H1 (cell line): ENCODE measurements around the gene MEGF9. TPM values are rescaled to one million over a fixed set of nuclear protein-coding genes. Genes with fewer than 3 reads are reported as not detected.

ENCODE experiments used
- CTCF ChIA-PET: fragments of 300-600 bp; sonication (Branson Sonifier 250); formaldehyde crosslinking; loops from one replicate; lab custom pipeline; 2021; ENCODE audit not compliant: partially characterized antibody; lab: Charles Lee
- POLR2A ChIA-PET: fragments of 300-600 bp; sonication (Branson Sonifier 250); formaldehyde crosslinking; loops from one replicate; lab custom pipeline; 2021; ENCODE audit warnings: inconsistent platforms; ENCODE audit not compliant: partially characterized antibody; lab: Charles Lee
- DNase-seq, 2 experiments: peaks; one replicate each; pipeline versions ENCODE4 v3.0.0 to v3.0.0-alpha.2; 2010 to 2022; ENCODE audit warnings: low spot score in 2 of 2, low read depth in 1 of 2, mixed read lengths in 1 of 2
- FAIRE-seq: peaks from 2 replicates; lab custom pipeline; 2011; peaks lifted over from hg19 to GRCh38; lab: Jason Lieb, UNC
- H2AFZ ChIP-seq: 2 replicates; pipeline ENCODE4 v1.8.1; 2012; ENCODE audit warnings: low read length, inconsistent platforms
- H2AK5ac ChIP-seq: 2 replicates; pipeline ENCODE4 v1.6.1; 2013; ENCODE audit warnings: low read depth, low read length
- H2BK120ac ChIP-seq: replicated peaks from 2 replicates; pipeline ENCODE3; 2013; ENCODE audit warnings: low read depth, low read length, inconsistent platforms
- H2BK12ac ChIP-seq: 2 replicates; pipeline ENCODE4 v1.6.1; 2013; ENCODE audit warnings: low read depth, low read length
- H2BK15ac ChIP-seq: 2 replicates; pipeline ENCODE4 v1.6.1; 2013; ENCODE audit warnings: low read length
- H2BK20ac ChIP-seq: 2 replicates; pipeline ENCODE4 v1.6.1; 2013; ENCODE audit warnings: low read length
- H2BK5ac ChIP-seq: 2 replicates; pipeline ENCODE4 v1.6.1; 2013; ENCODE audit warnings: low read depth, low read length
- H3K14ac ChIP-seq: 2 replicates; pipeline ENCODE4 v1.6.1; 2013; ENCODE audit warnings: inconsistent platforms; ENCODE audit not compliant: insufficient read length
- H3K18ac ChIP-seq: 2 replicates; pipeline ENCODE4 v1.6.1; 2013; ENCODE audit warnings: low read length; ENCODE audit errors: extremely low read depth
- H3K23ac ChIP-seq: 2 replicates; pipeline ENCODE4 v1.6.1; 2013; ENCODE audit warnings: inconsistent platforms; ENCODE audit not compliant: insufficient read length
- H3K23me2 ChIP-seq: 2 replicates; pipeline ENCODE4 v1.6.1; 2013; ENCODE audit warnings: low read depth, low read length
- H3K27ac ChIP-seq: 2 replicates; pipeline ENCODE4 v1.6.1; 2011; ENCODE audit warnings: low read depth, low read length, inconsistent platforms
- H3K27me3 ChIP-seq, 4 experiments: replicated peaks in 1 of 4; 1 replicate in 1 of 4; 2 replicates in 3 of 4; pipeline versions ENCODE4 v1.6.1 to v1.8.1; 2011 to 2013; ENCODE audit warnings: low read length in 3 of 4, mild to moderate bottlenecking in 3 of 4, inconsistent platforms in 2 of 4, mixed read lengths in 2 of 4, moderate library complexity in 1 of 4; ENCODE audit not compliant: control insufficient read depth in 3 of 4, insufficient read depth in 3 of 4; ENCODE audit errors: extremely low read depth in 1 of 4
- H3K36me3 ChIP-seq, 4 experiments: 2 replicates each; pipeline versions ENCODE4 v1.6.1 to v1.8.1; 2011 to 2013; ENCODE audit warnings: mild to moderate bottlenecking in 4 of 4, low read length in 3 of 4, moderate library complexity in 2 of 4, control low read depth in 1 of 4, inconsistent platforms in 1 of 4; ENCODE audit not compliant: insufficient read depth in 4 of 4, control insufficient read depth in 2 of 4
- H3K4ac ChIP-seq: replicated peaks from 2 replicates; pipeline ENCODE3; 2013; ENCODE audit warnings: low read length, low read depth, mixed read lengths, inconsistent platforms; ENCODE audit not compliant: insufficient read length
- H3K4me1 ChIP-seq, 4 experiments: replicated peaks in 1 of 4; 1 replicate in 1 of 4; 2 replicates in 3 of 4; pipeline versions ENCODE4 v1.6.1 to v1.8.1; 2011 to 2013; ENCODE audit warnings: low read length in 3 of 4, inconsistent platforms in 2 of 4, mixed read lengths in 1 of 4; ENCODE audit not compliant: insufficient read depth in 4 of 4, control insufficient read depth in 3 of 4
- H3K4me2 ChIP-seq, 2 experiments: 2 replicates each; pipeline versions ENCODE4 v1.6.1 to v1.8.1; 2011 to 2013; ENCODE audit warnings: low read depth in 2 of 2, low read length in 2 of 2, control low read depth in 1 of 2, inconsistent platforms in 1 of 2, mild to moderate bottlenecking in 1 of 2; ENCODE audit not compliant: insufficient read depth in 1 of 2
- H3K4me3 ChIP-seq, 4 experiments: fragments of 200-600, 300-600 bp in 1 of 4; sonication (generic), shearing (Covaris generic), sonication (Bioruptor Twin) in 1 of 4; 2 replicates each; pipeline versions ENCODE4 v1.5.1 to v1.8.1; 2011 to 2016; ENCODE audit warnings: low read length in 4 of 4, low read depth in 3 of 4, control low read depth in 2 of 4, inconsistent platforms in 2 of 4, mild to moderate bottlenecking in 2 of 4, mixed read lengths in 1 of 4, moderate library complexity in 1 of 4; ENCODE audit not compliant: insufficient read depth in 2 of 4; ENCODE audit errors: extremely low read depth in 1 of 4
- H3K56ac ChIP-seq: replicated peaks from 2 replicates; pipeline ENCODE3; 2013; ENCODE audit warnings: low read depth, mild to moderate bottlenecking, mixed read lengths, low read length, inconsistent platforms; ENCODE audit not compliant: insufficient read length
- H3K79me1 ChIP-seq: 2 replicates; pipeline ENCODE4 v1.6.1; 2013; ENCODE audit warnings: low read depth, low read length, control low read depth
- H3K79me2 ChIP-seq, 2 experiments: 2 replicates each; pipeline versions ENCODE4 v1.6.1 to v1.8.1; 2012 to 2013; ENCODE audit warnings: low read length in 2 of 2, mild to moderate bottlenecking in 2 of 2, inconsistent platforms in 1 of 2; ENCODE audit not compliant: insufficient read depth in 2 of 2, control insufficient read depth in 1 of 2
- H3K9ac ChIP-seq, 4 experiments: replicated peaks in 1 of 4; 1 replicate in 1 of 4; 2 replicates in 3 of 4; pipeline versions ENCODE4 v1.6.1 to v1.8.1; 2011 to 2013; ENCODE audit warnings: low read depth in 3 of 4, low read length in 3 of 4, control low read depth in 2 of 4, mild to moderate bottlenecking in 2 of 4, moderate library complexity in 2 of 4, inconsistent platforms in 1 of 4; ENCODE audit errors: extremely low read depth in 1 of 4
- H3K9me3 ChIP-seq, 2 experiments: 2 replicates each; pipeline versions ENCODE4 v1.6.1 to v1.8.1; 2012 to 2013; ENCODE audit warnings: mild to moderate bottlenecking in 2 of 2, moderate library complexity in 2 of 2, control low read depth in 1 of 2, inconsistent platforms in 1 of 2, low read depth in 1 of 2, low read length in 1 of 2, mixed read lengths in 1 of 2; ENCODE audit not compliant: insufficient read depth in 2 of 2
- H4K20me1 ChIP-seq, 2 experiments: replicated peaks in 1 of 2; 2 replicates each; pipeline versions ENCODE3 to v1.8.1; 2011 to 2013; ENCODE audit warnings: inconsistent platforms in 2 of 2, low read length in 2 of 2, mild to moderate bottlenecking in 1 of 2; ENCODE audit not compliant: insufficient read depth in 2 of 2, control insufficient read depth in 1 of 2
- H4K5ac ChIP-seq: 2 replicates; pipeline ENCODE4 v1.6.1; 2013; ENCODE audit warnings: low read length, low read depth, mixed read lengths, inconsistent platforms; ENCODE audit not compliant: insufficient read length
- H4K8ac ChIP-seq: 2 replicates; pipeline ENCODE4 v1.8.0; 2013; ENCODE audit warnings: mild to moderate bottlenecking, moderate library complexity, low read length, inconsistent platforms; ENCODE audit not compliant: insufficient read depth; ENCODE audit errors: extremely low read depth
- H4K91ac ChIP-seq: replicated peaks from 2 replicates; pipeline ENCODE3; 2013; ENCODE audit warnings: low read length, mixed read lengths, inconsistent platforms; ENCODE audit not compliant: insufficient read length
- ASH2L ChIP-seq: fragments of 200-600, 300-600 bp; sonication (generic); IDR thresholded peaks from one replicate; pipeline ENCODE4 v1.7.1; 2017; ENCODE audit warnings: low read length
- BCL11A ChIP-seq, 2 experiments: IDR thresholded peaks; one replicate each; pipeline ENCODE4 v1.6.1; 2011; ENCODE audit warnings: low read depth in 2 of 2, low read length in 2 of 2, mild to moderate bottlenecking in 2 of 2
- BRCA1 ChIP-seq: IDR thresholded peaks from 2 replicates; pipeline ENCODE4 v1.6.1; 2012; ENCODE audit warnings: low read depth, low read length, improper control_type of control experiment
- E2F6 ChIP-seq: IDR thresholded peaks from 2 replicates; pipeline ENCODE4 v1.6.1; 2012; ENCODE audit warnings: inconsistent platforms
- EGR1 ChIP-seq: IDR thresholded peaks from 2 replicates; pipeline ENCODE4 v1.6.1; 2011; ENCODE audit warnings: low read depth, low read length, borderline replicate concordance
- EZH2 ChIP-seq: fragments of 200-600 bp; sonication (generic); IDR thresholded peaks from 2 replicates; pipeline ENCODE4 v1.7.1; 2012; ENCODE audit warnings: low read depth, mild to moderate bottlenecking, moderate library complexity, low read length, inconsistent platforms; ENCODE audit not compliant: severe bottlenecking
- HDAC2 ChIP-seq, 2 experiments: fragments of 300-600 bp in 1 of 2; sonication (generic) in 1 of 2; IDR thresholded peaks; 2 replicates each; pipeline ENCODE4 v1.6.1; 2011 to 2012; ENCODE audit warnings: low read depth in 2 of 2, low read length in 2 of 2, mild to moderate bottlenecking in 2 of 2, moderate library complexity in 2 of 2, borderline replicate concordance in 1 of 2, inconsistent platforms in 1 of 2
- JUND ChIP-seq: IDR thresholded peaks from 2 replicates; pipeline ENCODE4 v1.6.1; 2011; ENCODE audit warnings: mild to moderate bottlenecking, improper control_type of control experiment, low read length
- KDM1A ChIP-seq: fragments of 200-600, 300-600 bp; sonication (generic); IDR thresholded peaks from 2 replicates; pipeline ENCODE4 v1.7.1; 2016; ENCODE audit warnings: mild to moderate bottlenecking, low read length, borderline replicate concordance
- KDM5A ChIP-seq: fragments of 200-600 bp; IDR thresholded peaks from 2 replicates; pipeline ENCODE4 v1.7.1; 2012; ENCODE audit warnings: mild to moderate bottlenecking, low read length, inconsistent platforms, mixed read lengths
- POLR2A ChIP-seq, 2 experiments: IDR thresholded peaks; 1 replicate in 1 of 2; 2 replicates in 1 of 2; pipeline ENCODE4 v1.6.1; 2011; ENCODE audit warnings: low read depth in 2 of 2, low read length in 2 of 2, mild to moderate bottlenecking in 2 of 2; ENCODE audit errors: control extremely low read depth in 1 of 2
- SAP30 ChIP-seq: fragments of 300-600 bp; sonication (generic); IDR thresholded peaks from 2 replicates; pipeline ENCODE4 v1.7.1; 2012; ENCODE audit warnings: low read length, moderate library complexity, mild to moderate bottlenecking, inconsistent platforms; ENCODE audit not compliant: insufficient read depth, insufficient replicate concordance
- SP4 ChIP-seq: IDR thresholded peaks from 2 replicates; pipeline ENCODE4 v1.6.1; 2012; ENCODE audit warnings: low read length, inconsistent platforms
- SRF ChIP-seq: IDR thresholded peaks from 2 replicates; pipeline ENCODE4 v1.6.1; 2011; ENCODE audit warnings: mild to moderate bottlenecking, low read depth, low read length, moderate library complexity
- TBP ChIP-seq: IDR thresholded peaks from 2 replicates; pipeline ENCODE4 v1.6.1; 2011; ENCODE audit warnings: low read depth, low read length, improper control_type of control experiment
- WGBS, 2 experiments: shearing (Covaris generic) in 1 of 2; methylation state at CpG; one replicate each; pipeline versions ENCODE4 v1.1.6 to v1.1.7; 2013 to 2015; ENCODE audit warnings: low lambda C conversion rate in 2 of 2, mixed read lengths in 2 of 2, inconsistent platforms in 1 of 2, low coverage in 1 of 2, missing lambda C conversion rate in 1 of 2; ENCODE audit not compliant: insufficient replicate concordance in 2 of 2, insufficient coverage in 1 of 2, insufficient read length in 1 of 2; ENCODE audit errors: extremely low coverage in 1 of 2, missing lambda C conversion rate in 1 of 2; 5-methylcytosine and 5-hydroxymethylcytosine counted together
- polyA plus RNA-seq, 7 experiments: library from polyadenylated mRNA; depleted of rRNA in 3 of 7; stranded (reverse) in 5 of 7; unstranded in 2 of 7; fragments of >200 nt in 5 of 7; fragments of 200-250 nt in 2 of 7; gene quantifications; 1 replicate in 5 of 7; 2 replicates in 1 of 7; 4 replicates in 1 of 7; pipeline versions ENCODE4 v1.2.1 to v1.2.3, GENCODE V29; 2011 to 2013; ENCODE audit warnings: missing spikeins in 2 of 7, mixed read lengths in 2 of 7
- total RNA-seq: library from RNA; stranded (reverse); fragmentation: NEBNext Ultra II Directional; extraction: Animal tissue kit (Norgen Biotek cat#: 25700); gene quantifications from 2 replicates; pipeline ENCODE4 v1.2.1, GENCODE V29; 2021

The MEGF9 gene
- total and polyA plus RNA-seq, 2 of the 8 experiments (the other 6 are each of a cell fraction or from before 2014, with no cell fraction given): 0.45 to 1.8 TPM

GRCh38 chr9:120662513-120662912, 51.8 kb downstream of the MEGF9 start:
- WGBS, 2 experiments: 84% methylated on average over 8 of the region's 8 CpGs; no CpG with 5 or more reads in 1 of the 2 experiments
- DNase-seq: no peak
- H4K8ac ChIP-seq: no peak overlapping the region
- no peak overlapping the region for H4K91ac ChIP-seq
- no peak overlapping the region for H3K4ac ChIP-seq
- no peak overlapping the region for H3K4me3 ChIP-seq
- no peak overlapping the region for H3K14ac ChIP-seq
- H3K79me1 ChIP-seq: no peaks in the 10 kb centered on the region
- no peak overlapping the region for H3K56ac ChIP-seq
- H3K9me3 ChIP-seq: no peaks in the 10 kb centered on the region
- FAIRE-seq: no peak
- no peak overlapping the region for H2BK12ac ChIP-seq
- no peaks in the 10 kb centered on the region for H3K36me3 ChIP-seq
- H3K23ac ChIP-seq: no peak overlapping the region
- no peaks in the 10 kb centered on the region for H3K23me2 ChIP-seq
- H3K4me1 ChIP-seq: no peaks in the 10 kb centered on the region
- H3K27me3 ChIP-seq: no peaks in the 10 kb centered on the region
- H4K5ac ChIP-seq: no peak overlapping the region
- no peak overlapping the region for H3K9ac ChIP-seq
- H2BK15ac ChIP-seq: no peak overlapping the region
- POLR2A ChIA-PET: no interaction called here
- no peak overlapping the region for H3K4me2 ChIP-seq
- no peak overlapping the region for H2BK20ac ChIP-seq
- H2AFZ ChIP-seq: no peak overlapping the region
- H3K27ac ChIP-seq: no peak overlapping the region
- H3K79me2 ChIP-seq: no peaks in the 10 kb centered on the region
- H2AK5ac ChIP-seq: no peak overlapping the region
- CTCF ChIA-PET: no interaction called here
- H3K18ac ChIP-seq: no peak overlapping the region
- no peaks in the 10 kb centered on the region for H4K20me1 ChIP-seq
- no peak overlapping the region for H2BK5ac ChIP-seq
- no peak overlapping the region for H2BK120ac ChIP-seq
- no peak for TF ChIP-seq EGR1
- TF ChIP-seq JUND: no peak
- no peak for TF ChIP-seq HDAC2 (IDR thresholded peaks at IDR 0.05; ENCODE audit: borderline replicate concordance in 1 of 2, low read depth in 2 of 2, low read length in 2 of 2)
- no peak for TF ChIP-seq SAP30
- TF ChIP-seq KDM5A: no peak
- no peak for TF ChIP-seq E2F6
- no peak for TF ChIP-seq KDM1A
- TF ChIP-seq EZH2: no peak
- no peak for TF ChIP-seq POLR2A (IDR thresholded peaks at IDR 0.05; ENCODE audit: control extremely low read depth in 1 of 2, low read depth in 2 of 2, low read length in 2 of 2)
- no peak for TF ChIP-seq TBP
- no peak for TF ChIP-seq BCL11A (IDR thresholded peaks at IDR 0.05; ENCODE audit: low read depth in 2 of 2, low read length in 2 of 2)
- TF ChIP-seq SRF: no peak
- no peak for TF ChIP-seq SP4
- no peak for TF ChIP-seq BRCA1
- TF ChIP-seq ASH2L: no peak
